K562 (cell line): ENCODE results near the gene GNG14. TPM values are rescaled to one million over a fixed set of nuclear protein-coding genes. Genes with fewer than 3 reads are reported as not detected.
A peak's percentile ranks its signal among the peaks of the same experiment; 100 is the strongest.

Source experiments
- BRCA1 ChIP-seq, 2 experiments: fragments of 450-650 bp in 1 of 2; sonication (generic) in 1 of 2; formaldehyde crosslinking in 1 of 2; IDR thresholded peaks; 2 replicates each; pipeline versions ENCODE4 v1.5.0 to v1.6.1; 2017 to 2020; ENCODE audit warnings: mild to moderate bottlenecking in 1 of 2, missing genetic modification reagents in 1 of 2
- BRD9 ChIP-seq: fragments of 450-650 bp; IDR thresholded peaks from 2 replicates; pipeline ENCODE4 v1.6.1; 2018; ENCODE audit warnings: low read depth; ENCODE audit not compliant: partially characterized antibody
- CBFB ChIP-seq: sonication (generic); formaldehyde crosslinking; IDR thresholded peaks from 2 replicates; pipeline ENCODE4 v1.4.0; 2020; ENCODE audit warnings: mild to moderate bottlenecking, missing genetic modification reagents
- ETV5 ChIP-seq: sonication (generic); formaldehyde crosslinking; IDR thresholded peaks from 2 replicates; pipeline ENCODE4 v1.4.0; 2020; ENCODE audit warnings: low read depth, mild to moderate bottlenecking, missing genetic modification reagents
- KDM5B ChIP-seq: fragments of 200-600 bp; sonication (generic); IDR thresholded peaks from 2 replicates; pipeline ENCODE4 v1.6.1; 2012; ENCODE audit warnings: low read depth, mild to moderate bottlenecking, moderate library complexity, low read length, control low read depth, inconsistent platforms; ENCODE audit not compliant: insufficient replicate concordance
- MTF1 ChIP-seq: fragments of 250-450 bp; sonication (Bioruptor Pico); IDR thresholded peaks from 2 replicates; pipeline ENCODE4 v1.9.0; 2021; ENCODE audit warnings: moderate library complexity, mild to moderate bottlenecking, inconsistent platforms, borderline replicate concordance
- NFYB ChIP-seq: IDR thresholded peaks from 2 replicates; pipeline ENCODE4 v1.6.1; 2011; ENCODE audit warnings: mild to moderate bottlenecking, moderate library complexity; ENCODE audit not compliant: insufficient read length; ENCODE audit errors: extremely low read depth
- PHF21A ChIP-seq: fragments of 450-650 bp; IDR thresholded peaks from 2 replicates; pipeline ENCODE4 v1.6.1; 2017; ENCODE audit warnings: low read depth, borderline replicate concordance
- SP1 ChIP-seq: sonication (generic); formaldehyde crosslinking; IDR thresholded peaks from 2 replicates; pipeline ENCODE4 v1.8.1; 2022; ENCODE audit warnings: mild to moderate bottlenecking, missing genetic modification reagents
- TCF7L2 ChIP-seq: fragments of 150-350 bp; IDR thresholded peaks from 2 replicates; pipeline ENCODE4 v1.6.1; 2016; ENCODE audit warnings: low read depth, mild to moderate bottlenecking, low read length, moderate library complexity
- TCFL5 ChIP-seq: fragments of 250-450 bp; sonication (Bioruptor Pico); conservative IDR thresholded peaks from 2 replicates; pipeline ENCODE4 v1.6.1; 2021; ENCODE audit warnings: mild to moderate bottlenecking, moderate library complexity, matching md5 sums
- ZFP36 ChIP-seq: fragments of 150-350 bp; IDR thresholded peaks from 2 replicates; pipeline ENCODE4 v1.6.1; 2018; ENCODE audit warnings: low read length, low read depth; ENCODE audit not compliant: partially characterized antibody
- ZNF121 ChIP-seq: sonication (generic); formaldehyde crosslinking; conservative IDR thresholded peaks from 2 replicates; pipeline ENCODE4 v1.8.0; 2022; ENCODE audit warnings: missing genetic modification reagents
- ZNF212 ChIP-seq: fragments of 450-650 bp; formaldehyde crosslinking; IDR thresholded peaks from 2 replicates; pipeline ENCODE4 v1.4.0; 2020; ENCODE audit warnings: mild to moderate bottlenecking
- ZNF57 ChIP-seq: fragments of 450-650 bp; formaldehyde crosslinking; IDR thresholded peaks from 2 replicates; pipeline ENCODE4 v1.4.0; 2020; ENCODE audit warnings: mild to moderate bottlenecking, moderate library complexity
- polyA plus RNA-seq, 8 experiments: library from polyadenylated mRNA; depleted of rRNA in 4 of 8; stranded (reverse) in 5 of 8; unstranded in 3 of 8; fragments of >200 nt; fragmentation: Nextera tagmentation in 2 of 8; fragmentation: Illumina TruSeq in 1 of 8; extraction: Ambion mirVana in 2 of 8; extraction: Trizol in 1 of 8; gene quantifications; 2 replicates each; pipeline versions ENCODE4 v1.2.1 to v1.2.3, GENCODE V29; 2011 to 2014; ENCODE audit warnings: inconsistent platforms in 1 of 8, missing spikeins in 1 of 8
- total RNA-seq, 7 experiments: library from RNA; depleted of rRNA in 6 of 7; stranded (reverse); fragments of >200 nt in 6 of 7; fragmentation: Illumina TruSeq in 2 of 7; extraction: Trizol in 2 of 7; gene quantifications; 2 replicates each; pipeline versions ENCODE4 v1.2.1 to v1.2.3, GENCODE V29; 2011 to 2021; ENCODE audit warnings: low replicate concordance in 1 of 7
- TF ChIP-seq, protein P1 (sequence below): fragments of 250-450 bp; sonication (Bioruptor Pico); IDR thresholded peaks from 2 replicates; pipeline ENCODE4 v1.8.0; 2021; ENCODE audit warnings: moderate library complexity, mild to moderate bottlenecking, inconsistent platforms
- TF ChIP-seq, protein P2 (sequence below): sonication (generic); formaldehyde crosslinking; IDR thresholded peaks from 2 replicates; pipeline ENCODE4 v1.9.0; 2022; ENCODE audit warnings: mild to moderate bottlenecking, missing genetic modification reagents
- TF ChIP-seq, protein P3 (sequence below): fragments of 450-650 bp; IDR thresholded peaks from 2 replicates; pipeline ENCODE4 v1.6.1; 2014; ENCODE audit warnings: low read depth, mild to moderate bottlenecking, moderate library complexity, borderline replicate concordance
- TF ChIP-seq, protein P4 (sequence below): fragments of 450-650 bp; IDR thresholded peaks from 2 replicates; pipeline ENCODE4 v1.6.1; 2016; ENCODE audit warnings: mild to moderate bottlenecking
- TF ChIP-seq, protein P5 (sequence below): fragments of 250-450 bp; sonication (Bioruptor Pico); IDR thresholded peaks from 2 replicates; pipeline ENCODE4 v1.5.0; 2021

Gene GNG14
- total and polyA plus RNA-seq, 9 of the 15 experiments (the other 6 are each of a cell fraction or from before 2014, with no cell fraction given) = not detected

DNA sequence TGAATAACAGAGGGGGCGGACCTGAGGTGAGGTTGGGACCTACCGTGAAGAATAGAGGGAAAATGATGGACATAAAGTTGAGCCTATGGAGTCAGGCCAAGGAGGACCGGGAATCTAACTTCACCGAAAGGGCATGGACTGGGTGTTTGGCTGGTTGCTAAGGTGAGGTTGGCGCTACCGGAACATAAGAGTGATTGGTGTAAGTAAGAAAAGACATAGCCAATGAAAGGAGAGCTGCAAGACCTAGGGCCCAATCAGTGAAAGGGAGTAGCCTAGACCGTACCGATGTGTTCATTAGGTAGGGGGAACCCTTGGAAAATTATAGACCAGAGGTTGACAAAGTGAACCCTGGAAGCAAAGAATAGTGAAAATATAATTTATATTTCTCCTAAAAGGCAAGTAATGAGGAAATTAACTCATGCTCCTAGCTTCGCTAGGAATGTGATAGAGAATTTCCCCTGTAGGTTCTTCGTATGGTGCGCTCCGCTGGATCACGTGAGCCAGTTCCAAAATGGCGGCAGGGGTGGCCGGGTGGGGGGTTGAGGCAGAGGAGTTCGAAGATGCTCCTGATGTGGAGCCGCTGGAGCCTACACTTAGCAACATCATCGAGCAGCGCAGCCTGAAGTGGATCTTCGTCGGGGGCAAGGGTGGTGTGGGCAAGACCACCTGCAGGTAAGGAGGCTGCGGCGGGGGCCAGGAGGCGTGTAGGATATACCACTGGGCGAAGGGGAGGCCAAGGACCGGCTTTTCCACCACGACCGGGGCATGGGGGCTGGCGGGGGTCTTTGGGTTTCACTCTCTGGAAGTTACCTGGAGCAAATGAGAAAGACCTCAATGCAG lies 49.4 kb downstream of the GNG14 start, which contains the start of gene GET3 (continued):
- TF ChIP-seq, protein P1, sequence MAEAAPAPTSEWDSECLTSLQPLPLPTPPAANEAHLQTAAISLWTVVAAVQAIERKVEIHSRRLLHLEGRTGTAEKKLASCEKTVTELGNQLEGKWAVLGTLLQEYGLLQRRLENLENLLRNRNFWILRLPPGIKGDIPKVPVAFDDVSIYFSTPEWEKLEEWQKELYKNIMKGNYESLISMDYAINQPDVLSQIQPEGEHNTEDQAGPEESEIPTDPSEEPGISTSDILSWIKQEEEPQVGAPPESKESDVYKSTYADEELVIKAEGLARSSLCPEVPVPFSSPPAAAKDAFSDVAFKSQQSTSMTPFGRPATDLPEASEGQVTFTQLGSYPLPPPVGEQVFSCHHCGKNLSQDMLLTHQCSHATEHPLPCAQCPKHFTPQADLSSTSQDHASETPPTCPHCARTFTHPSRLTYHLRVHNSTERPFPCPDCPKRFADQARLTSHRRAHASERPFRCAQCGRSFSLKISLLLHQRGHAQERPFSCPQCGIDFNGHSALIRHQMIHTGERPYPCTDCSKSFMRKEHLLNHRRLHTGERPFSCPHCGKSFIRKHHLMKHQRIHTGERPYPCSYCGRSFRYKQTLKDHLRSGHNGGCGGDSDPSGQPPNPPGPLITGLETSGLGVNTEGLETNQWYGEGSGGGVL (CRISPR knock-in tag) = no peak
- no peak for TF ChIP-seq ZFP36
- TF ChIP-seq, protein P2, sequence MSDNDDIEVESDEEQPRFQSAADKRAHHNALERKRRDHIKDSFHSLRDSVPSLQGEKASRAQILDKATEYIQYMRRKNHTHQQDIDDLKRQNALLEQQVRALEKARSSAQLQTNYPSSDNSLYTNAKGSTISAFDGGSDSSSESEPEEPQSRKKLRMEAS (CRISPR knock-in tag) = 0 out of 2 replicates have a peak, but pooled peaks have one; percentile 36
- TF ChIP-seq, protein P3, sequence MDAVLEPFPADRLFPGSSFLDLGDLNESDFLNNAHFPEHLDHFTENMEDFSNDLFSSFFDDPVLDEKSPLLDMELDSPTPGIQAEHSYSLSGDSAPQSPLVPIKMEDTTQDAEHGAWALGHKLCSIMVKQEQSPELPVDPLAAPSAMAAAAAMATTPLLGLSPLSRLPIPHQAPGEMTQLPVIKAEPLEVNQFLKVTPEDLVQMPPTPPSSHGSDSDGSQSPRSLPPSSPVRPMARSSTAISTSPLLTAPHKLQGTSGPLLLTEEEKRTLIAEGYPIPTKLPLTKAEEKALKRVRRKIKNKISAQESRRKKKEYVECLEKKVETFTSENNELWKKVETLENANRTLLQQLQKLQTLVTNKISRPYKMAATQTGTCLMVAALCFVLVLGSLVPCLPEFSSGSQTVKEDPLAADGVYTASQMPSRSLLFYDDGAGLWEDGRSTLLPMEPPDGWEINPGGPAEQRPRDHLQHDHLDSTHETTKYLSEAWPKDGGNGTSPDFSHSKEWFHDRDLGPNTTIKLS = no peak
- no peak for TF ChIP-seq ZNF121 (CRISPR knock-in tag)
- TF ChIP-seq ZNF212 (CRISPR knock-in tag) = no peak
- TF ChIP-seq KDM5B = peak; percentile 91
- TF ChIP-seq, protein P4, sequence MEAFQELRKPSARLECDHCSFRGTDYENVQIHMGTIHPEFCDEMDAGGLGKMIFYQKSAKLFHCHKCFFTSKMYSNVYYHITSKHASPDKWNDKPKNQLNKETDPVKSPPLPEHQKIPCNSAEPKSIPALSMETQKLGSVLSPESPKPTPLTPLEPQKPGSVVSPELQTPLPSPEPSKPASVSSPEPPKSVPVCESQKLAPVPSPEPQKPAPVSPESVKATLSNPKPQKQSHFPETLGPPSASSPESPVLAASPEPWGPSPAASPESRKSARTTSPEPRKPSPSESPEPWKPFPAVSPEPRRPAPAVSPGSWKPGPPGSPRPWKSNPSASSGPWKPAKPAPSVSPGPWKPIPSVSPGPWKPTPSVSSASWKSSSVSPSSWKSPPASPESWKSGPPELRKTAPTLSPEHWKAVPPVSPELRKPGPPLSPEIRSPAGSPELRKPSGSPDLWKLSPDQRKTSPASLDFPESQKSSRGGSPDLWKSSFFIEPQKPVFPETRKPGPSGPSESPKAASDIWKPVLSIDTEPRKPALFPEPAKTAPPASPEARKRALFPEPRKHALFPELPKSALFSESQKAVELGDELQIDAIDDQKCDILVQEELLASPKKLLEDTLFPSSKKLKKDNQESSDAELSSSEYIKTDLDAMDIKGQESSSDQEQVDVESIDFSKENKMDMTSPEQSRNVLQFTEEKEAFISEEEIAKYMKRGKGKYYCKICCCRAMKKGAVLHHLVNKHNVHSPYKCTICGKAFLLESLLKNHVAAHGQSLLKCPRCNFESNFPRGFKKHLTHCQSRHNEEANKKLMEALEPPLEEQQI = no peak; the same call in 1 of the 2 replicates
- TF ChIP-seq CBFB = no peak
- TF ChIP-seq MTF1 (CRISPR knock-in tag) = no peak
- TF ChIP-seq PHF21A = no peak
- no peak for TF ChIP-seq BRCA1 (IDR thresholded peaks at IDR 0.05)
- TF ChIP-seq BRCA1 (CRISPR knock-in tag; IDR thresholded peaks at IDR 0.05) = no peak
- no peak for TF ChIP-seq ZNF57 (CRISPR knock-in tag)
- TF ChIP-seq TCFL5 (CRISPR knock-in tag) = 0 out of 2 replicates have a peak, but pooled peaks have one; percentile 18
- peak; percentile 88 for TF ChIP-seq NFYB
- TF ChIP-seq BRD9 = no peak
- TF ChIP-seq SP1 = peak; percentile 71
- no peak for TF ChIP-seq ETV5 (CRISPR knock-in tag)
- TF ChIP-seq, protein P5, sequence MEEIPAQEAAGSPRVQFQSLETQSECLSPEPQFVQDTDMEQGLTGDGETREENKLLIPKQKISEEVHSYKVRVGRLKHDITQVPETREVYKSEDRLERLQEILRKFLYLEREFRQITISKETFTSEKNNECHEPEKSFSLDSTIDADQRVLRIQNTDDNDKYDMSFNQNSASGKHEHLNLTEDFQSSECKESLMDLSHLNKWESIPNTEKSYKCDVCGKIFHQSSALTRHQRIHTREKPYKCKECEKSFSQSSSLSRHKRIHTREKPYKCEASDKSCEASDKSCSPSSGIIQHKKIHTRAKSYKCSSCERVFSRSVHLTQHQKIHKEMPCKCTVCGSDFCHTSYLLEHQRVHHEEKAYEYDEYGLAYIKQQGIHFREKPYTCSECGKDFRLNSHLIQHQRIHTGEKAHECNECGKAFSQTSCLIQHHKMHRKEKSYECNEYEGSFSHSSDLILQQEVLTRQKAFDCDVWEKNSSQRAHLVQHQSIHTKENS (CRISPR knock-in tag) = no peak
- peak; percentile 94 for TF ChIP-seq TCF7L2
